A673 (cell line): ENCODE results near the gene MARK3. TPM values are rescaled to one million over a fixed set of nuclear protein-coding genes. Genes with fewer than 3 reads are reported as not detected.
A peak's percentile ranks its signal among the peaks of the same experiment; 100 is the strongest.

Experiments used
- BruUV-seq: library from RNA; stranded (reverse); fragments of 400-500 nt; replicated peaks from 2 replicates; lab custom pipeline; 2021; lab: Mats Ljungman, UMichigan
- CTCF ChIA-PET: fragments of 300-600 bp; sonication (Branson Sonifier 250); formaldehyde crosslinking; loops from one replicate; lab custom pipeline; 2022; ENCODE audit warnings: antibody characterized with exemption; lab: Charles Lee
- POLR2A ChIA-PET: fragments of 300-600 bp; sonication (Branson Sonifier 250); formaldehyde crosslinking; loops from one replicate; lab custom pipeline; 2022; ENCODE audit warnings: antibody characterized with exemption; ENCODE audit not compliant: low non-redundant PET; lab: Charles Lee
- DNase-seq: peaks from one replicate; pipeline ENCODE4 v3.0.0-alpha.2; 2015; ENCODE audit warnings: low spot score
- H3K27ac ChIP-seq: fragments of 200-600 bp; sonication (generic); 2 replicates; pipeline ENCODE4 v1.5.1; 2016; ENCODE audit warnings: mixed run types, low read depth, mild to moderate bottlenecking, mixed read lengths, antibody characterized with exemption, low read length; ENCODE audit not compliant: poor library complexity, severe bottlenecking
- H3K27me3 ChIP-seq: fragments of 200-600 bp; sonication (generic); replicated peaks from 2 replicates; pipeline ENCODE4 v1.6.1; 2017; ENCODE audit warnings: mixed run types, low read depth, mild to moderate bottlenecking, mixed read lengths, antibody characterized with exemption, low read length; ENCODE audit not compliant: insufficient read depth, poor library complexity
- H3K36me3 ChIP-seq: fragments of 200-600 bp; sonication (generic); 2 replicates; pipeline ENCODE4 v1.6.1; 2016; ENCODE audit warnings: mixed run types, mild to moderate bottlenecking, mixed read lengths, antibody characterized with exemption, low read length; ENCODE audit not compliant: insufficient read depth, poor library complexity, severe bottlenecking
- H3K4me1 ChIP-seq: fragments of 200-600 bp; sonication (generic); 2 replicates; pipeline ENCODE4 v1.6.1; 2017; ENCODE audit warnings: mixed run types, mild to moderate bottlenecking, mixed read lengths, antibody characterized with exemption, low read length; ENCODE audit not compliant: insufficient read depth, poor library complexity, severe bottlenecking
- H3K4me3 ChIP-seq: fragments of 200-600 bp; sonication (generic); 2 replicates; pipeline ENCODE4 v1.5.1; 2016; ENCODE audit warnings: low read depth, mixed run types, mild to moderate bottlenecking, mixed read lengths, low read length; ENCODE audit not compliant: poor library complexity, severe bottlenecking
- H3K9me3 ChIP-seq: fragments of 200-600 bp; sonication (generic); 2 replicates; pipeline ENCODE4 v1.6.1; 2016; ENCODE audit warnings: mixed run types, low read depth, mild to moderate bottlenecking, mixed read lengths, antibody characterized with exemption, low read length; ENCODE audit not compliant: poor library complexity, severe bottlenecking
- EZH2 ChIP-seq: fragments of 200-600 bp; sonication (generic); IDR thresholded peaks from 2 replicates; pipeline ENCODE4 v1.6.1; 2017; ENCODE audit warnings: borderline replicate concordance, low read depth, mild to moderate bottlenecking, mixed read lengths, antibody characterized with exemption, low read length; ENCODE audit not compliant: poor library complexity, severe bottlenecking
- intact Hi-C: fragments of 100-400 bp; cut with micrococcal nuclease; formaldehyde crosslinking; loops from one replicate; pipeline ENCODE4 v1.10.0; 2022; ENCODE audit not compliant: unreplicated experiment
- total RNA-seq: library from RNA; stranded (reverse); gene quantifications from 2 replicates; pipeline ENCODE4 v1.2.3, GENCODE V29; 2021
- TF ChIP-seq, protein P1 (sequence below): fragments of 300-800, 200-600 bp; sonication (generic); conservative IDR thresholded peaks from 2 replicates; pipeline ENCODE4 v1.5.1; 2017; ENCODE audit warnings: low read depth, mild to moderate bottlenecking, antibody characterized with exemption, low read length, moderate library complexity, mixed read lengths

Gene MARK3
- total RNA-seq, 1 experiment from 2014 or later = 94.4 TPM

GRCh38 chr14:103380719-103381377 is 4.4 kb upstream of the MARK3 start:
- TF ChIP-seq EZH2 = no peak
- TF ChIP-seq, protein P1, sequence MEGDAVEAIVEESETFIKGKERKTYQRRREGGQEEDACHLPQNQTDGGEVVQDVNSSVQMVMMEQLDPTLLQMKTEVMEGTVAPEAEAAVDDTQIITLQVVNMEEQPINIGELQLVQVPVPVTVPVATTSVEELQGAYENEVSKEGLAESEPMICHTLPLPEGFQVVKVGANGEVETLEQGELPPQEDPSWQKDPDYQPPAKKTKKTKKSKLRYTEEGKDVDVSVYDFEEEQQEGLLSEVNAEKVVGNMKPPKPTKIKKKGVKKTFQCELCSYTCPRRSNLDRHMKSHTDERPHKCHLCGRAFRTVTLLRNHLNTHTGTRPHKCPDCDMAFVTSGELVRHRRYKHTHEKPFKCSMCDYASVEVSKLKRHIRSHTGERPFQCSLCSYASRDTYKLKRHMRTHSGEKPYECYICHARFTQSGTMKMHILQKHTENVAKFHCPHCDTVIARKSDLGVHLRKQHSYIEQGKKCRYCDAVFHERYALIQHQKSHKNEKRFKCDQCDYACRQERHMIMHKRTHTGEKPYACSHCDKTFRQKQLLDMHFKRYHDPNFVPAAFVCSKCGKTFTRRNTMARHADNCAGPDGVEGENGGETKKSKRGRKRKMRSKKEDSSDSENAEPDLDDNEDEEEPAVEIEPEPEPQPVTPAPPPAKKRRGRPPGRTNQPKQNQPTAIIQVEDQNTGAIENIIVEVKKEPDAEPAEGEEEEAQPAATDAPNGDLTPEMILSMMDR = no peak
- peaks cover 6% of the 10 kb centered on the region for H3K4me1 ChIP-seq
- ChIA-PET POLR2A (no interaction called here), CTCF (no interaction called here)
- intact Hi-C loops = no loop called here
- H3K27me3 ChIP-seq = no peaks in the 10 kb centered on the region
- no peak for DNase-seq
- no peaks in the 10 kb centered on the region for H3K9me3 ChIP-seq
- no TSS peak for BruUV-seq
- H3K27ac ChIP-seq = no peak overlapping the region
- H3K36me3 ChIP-seq = no peaks in the 10 kb centered on the region
- no peak overlapping the region for H3K4me3 ChIP-seq

- ChIA-PET POLR2A (no interaction called here), CTCF (no interaction called here)
- intact Hi-C loops = no loop called here
- H3K27me3 ChIP-seq = no peaks in the 10 kb centered on the region
- no peaks in the 10 kb centered on the region for H3K36me3 ChIP-seq
- H3K27ac ChIP-seq = no peak overlapping the region
- peak; percentile 35 for DNase-seq
- H3K9me3 ChIP-seq = no peaks in the 10 kb centered on the region
- no TSS peak for BruUV-seq
- H3K4me1 ChIP-seq = peaks cover 10% of the 10 kb centered on the region
- H3K4me3 ChIP-seq = no peak overlapping the region
- TF ChIP-seq EZH2 = no peak
- TF ChIP-seq, protein P1 = no peak
These were observed 2.8 kb upstream of the MARK3 start for GRCh38 chr14:103382376-103382775.

DNA sequence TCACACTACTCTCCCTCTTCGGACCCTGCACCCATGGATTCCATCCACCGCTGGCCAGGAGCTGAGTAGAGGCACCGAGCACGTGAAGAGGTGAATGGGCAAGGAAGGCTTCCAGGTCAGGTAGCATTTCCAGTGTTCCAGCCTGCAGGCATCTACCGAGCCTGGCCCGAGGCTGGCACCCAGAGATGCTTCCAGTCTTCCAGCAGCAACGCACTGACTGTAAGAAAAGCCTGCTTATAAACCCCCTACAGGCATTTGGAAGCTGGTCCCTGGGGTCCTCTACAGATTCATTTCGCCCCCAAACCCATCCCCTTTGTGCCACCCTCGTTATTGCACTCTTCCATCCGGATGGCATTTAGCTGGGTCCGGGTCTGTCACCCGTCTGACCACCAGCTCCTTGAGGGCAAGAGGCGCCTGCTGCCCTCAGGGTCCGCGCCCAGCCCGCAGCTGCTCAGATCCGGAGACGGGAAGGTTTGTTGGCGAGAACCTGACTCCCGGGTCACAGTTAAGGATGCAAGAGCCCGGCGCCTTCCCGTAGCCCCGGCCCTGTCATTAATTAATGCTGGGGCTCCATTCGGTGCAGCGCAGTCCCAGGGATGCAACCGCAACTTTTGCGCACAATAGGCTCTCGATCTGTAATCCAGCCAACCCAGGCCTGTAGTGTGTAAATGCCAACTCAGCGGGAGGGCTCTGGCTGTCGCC is 614 bp upstream of the MARK3 start:
- BruUV-seq = no TSS peak

More for the DNA sequence above, 614 bp upstream of the MARK3 start:
- no peaks in the 10 kb centered on the region for H3K27me3 ChIP-seq
- peaks cover 13% of the 10 kb centered on the region for H3K4me1 ChIP-seq
- ChIA-PET POLR2A (no interaction called here), CTCF (no interaction called here)
- H3K9me3 ChIP-seq = no peaks in the 10 kb centered on the region
- peak overlapping the region; percentile 97 for H3K4me3 ChIP-seq
- peak overlapping the region; percentile 97 for H3K27ac ChIP-seq
- no peak for DNase-seq
- intact Hi-C loops = no loop called here
- TF ChIP-seq, protein P1 = no peak
- TF ChIP-seq EZH2 = no peak
- H3K36me3 ChIP-seq = no peaks in the 10 kb centered on the region
